HepG2 (cell line): ENCODE measurements around the gene CISD1. TPM values are rescaled to one million over a fixed set of nuclear protein-coding genes. Genes with fewer than 3 reads are reported as not detected.
A peak's percentile ranks its signal among the peaks of the same experiment; 100 is the strongest.

Source experiments
- BCLAF1 ChIP-seq: fragments of 450-650 bp; IDR thresholded peaks from 2 replicates; pipeline ENCODE4 v1.6.1; 2017; ENCODE audit warnings: mild to moderate bottlenecking
- BRCA1 ChIP-seq: sonication (generic); formaldehyde crosslinking; IDR thresholded peaks from 2 replicates; pipeline ENCODE4 v1.4.0; 2020; ENCODE audit warnings: missing genetic modification reagents
- DR1 ChIP-seq: sonication (generic); formaldehyde crosslinking; IDR thresholded peaks from 2 replicates; pipeline ENCODE4 v1.8.0; 2021; ENCODE audit warnings: mild to moderate bottlenecking, missing genetic modification reagents, inconsistent platforms
- ESRRA ChIP-seq: sonication (generic); formaldehyde crosslinking; IDR thresholded peaks from 2 replicates; pipeline ENCODE4 v1.5.1; 2020; ENCODE audit warnings: mild to moderate bottlenecking, low read depth, missing genetic modification reagents
- FOXA1 ChIP-seq, 2 experiments: fragments of 450-650 bp in 1 of 2; sonication (generic) in 1 of 2; formaldehyde crosslinking in 1 of 2; IDR thresholded peaks; 2 replicates each; pipeline versions ENCODE4 v1.4.0 to v1.6.1; 2016 to 2020; ENCODE audit warnings: missing genetic modification reagents in 1 of 2
- GPN1 ChIP-seq: sonication (generic); formaldehyde crosslinking; IDR thresholded peaks from 2 replicates; pipeline ENCODE4 v1.5.1; 2020; ENCODE audit warnings: missing genetic modification reagents, borderline replicate concordance
- KLF9 ChIP-seq: IDR thresholded peaks from 2 replicates; pipeline ENCODE4 v1.6.1; 2016; ENCODE audit warnings: low read depth
- RAD51 ChIP-seq: fragments of 450-650 bp; IDR thresholded peaks from 2 replicates; pipeline ENCODE4 v1.6.1; 2016; ENCODE audit warnings: borderline replicate concordance
- RNF2 ChIP-seq: fragments of 450-650 bp; conservative IDR thresholded peaks from 2 replicates; pipeline ENCODE4 v1.6.1; 2016; ENCODE audit warnings: low read depth
- SMC3 ChIP-seq: IDR thresholded peaks from 2 replicates; pipeline ENCODE4 v1.6.1; 2011; ENCODE audit warnings: low read length, improper control_type of control experiment
- SNAPC2 ChIP-seq: sonication (generic); formaldehyde crosslinking; IDR thresholded peaks from 2 replicates; pipeline ENCODE4 v1.8.1; 2022; ENCODE audit warnings: mild to moderate bottlenecking, missing genetic modification reagents
- ZNF18 ChIP-seq: sonication (generic); formaldehyde crosslinking; IDR thresholded peaks from 2 replicates; pipeline ENCODE4 v1.8.0; 2022; ENCODE audit warnings: mild to moderate bottlenecking, missing genetic modification reagents; ENCODE audit not compliant: insufficient replicate concordance
- ZNF180 ChIP-seq: sonication (generic); formaldehyde crosslinking; IDR thresholded peaks from 2 replicates; pipeline ENCODE4 v1.4.0; 2020; ENCODE audit warnings: low read depth, missing genetic modification reagents, borderline replicate concordance
- ZNF276 ChIP-seq: sonication (generic); formaldehyde crosslinking; IDR thresholded peaks from 2 replicates; pipeline ENCODE4 v1.4.0; 2020; ENCODE audit warnings: mild to moderate bottlenecking, low read depth, missing genetic modification reagents
- ZNF543 ChIP-seq: sonication (generic); formaldehyde crosslinking; IDR thresholded peaks from 2 replicates; pipeline ENCODE4 v1.4.0; 2020; ENCODE audit warnings: mild to moderate bottlenecking, missing genetic modification reagents
- ZNF550 ChIP-seq: sonication (generic); formaldehyde crosslinking; IDR thresholded peaks from 2 replicates; pipeline ENCODE4 v1.4.0; 2020; ENCODE audit warnings: mild to moderate bottlenecking, missing genetic modification reagents, borderline replicate concordance
- ZNF557 ChIP-seq: sonication (generic); formaldehyde crosslinking; IDR thresholded peaks from 2 replicates; pipeline ENCODE4 v1.4.0; 2020; ENCODE audit warnings: missing genetic modification reagents
- ZNF720 ChIP-seq: sonication (generic); formaldehyde crosslinking; IDR thresholded peaks from 2 replicates; pipeline ENCODE4 v1.4.0; 2020; ENCODE audit warnings: missing genetic modification reagents
- ZNF773 ChIP-seq: sonication (generic); formaldehyde crosslinking; IDR thresholded peaks from 2 replicates; pipeline ENCODE4 v1.4.0; 2020; ENCODE audit warnings: missing genetic modification reagents, borderline replicate concordance
- ZSCAN22 ChIP-seq: sonication (generic); formaldehyde crosslinking; IDR thresholded peaks from 2 replicates; pipeline ENCODE4 v1.4.0; 2020; ENCODE audit warnings: mild to moderate bottlenecking, missing genetic modification reagents
- polyA plus RNA-seq, 8 experiments: library from polyadenylated mRNA; depleted of rRNA in 3 of 8; stranded (reverse) in 7 of 8; unstranded in 1 of 8; fragments of >200 nt; fragmentation: Illumina TruSeq in 4 of 8; extraction: Trizol in 4 of 8; gene quantifications; 2 replicates each; pipeline versions ENCODE4 v1.2.1 to v1.2.3, GENCODE V29; 2011 to 2016; ENCODE audit warnings: low read depth in 4 of 8, missing spikeins in 1 of 8, mixed read lengths in 1 of 8; ENCODE audit not compliant: insufficient read depth in 1 of 8
- total RNA-seq, 5 experiments: library from RNA; depleted of rRNA; stranded (reverse); fragments of >200 nt; fragmentation: Illumina TruSeq; extraction: Trizol; gene quantifications; 2 replicates each; pipeline ENCODE4 v1.2.3, GENCODE V29; 2016; ENCODE audit warnings: low read depth in 1 of 5
- TF ChIP-seq, protein P1 (sequence below): sonication (generic); formaldehyde crosslinking; IDR thresholded peaks from 2 replicates; pipeline ENCODE4; 2020; ENCODE audit warnings: missing genetic modification reagents, mild to moderate bottlenecking, borderline replicate concordance

CISD1 gene
- total and polyA plus RNA-seq, 2 of the 13 experiments (the other 11 are each of a cell fraction or from before 2014, with no cell fraction given): 63.4 to 78.9 TPM

- TF ChIP-seq, protein P1, sequence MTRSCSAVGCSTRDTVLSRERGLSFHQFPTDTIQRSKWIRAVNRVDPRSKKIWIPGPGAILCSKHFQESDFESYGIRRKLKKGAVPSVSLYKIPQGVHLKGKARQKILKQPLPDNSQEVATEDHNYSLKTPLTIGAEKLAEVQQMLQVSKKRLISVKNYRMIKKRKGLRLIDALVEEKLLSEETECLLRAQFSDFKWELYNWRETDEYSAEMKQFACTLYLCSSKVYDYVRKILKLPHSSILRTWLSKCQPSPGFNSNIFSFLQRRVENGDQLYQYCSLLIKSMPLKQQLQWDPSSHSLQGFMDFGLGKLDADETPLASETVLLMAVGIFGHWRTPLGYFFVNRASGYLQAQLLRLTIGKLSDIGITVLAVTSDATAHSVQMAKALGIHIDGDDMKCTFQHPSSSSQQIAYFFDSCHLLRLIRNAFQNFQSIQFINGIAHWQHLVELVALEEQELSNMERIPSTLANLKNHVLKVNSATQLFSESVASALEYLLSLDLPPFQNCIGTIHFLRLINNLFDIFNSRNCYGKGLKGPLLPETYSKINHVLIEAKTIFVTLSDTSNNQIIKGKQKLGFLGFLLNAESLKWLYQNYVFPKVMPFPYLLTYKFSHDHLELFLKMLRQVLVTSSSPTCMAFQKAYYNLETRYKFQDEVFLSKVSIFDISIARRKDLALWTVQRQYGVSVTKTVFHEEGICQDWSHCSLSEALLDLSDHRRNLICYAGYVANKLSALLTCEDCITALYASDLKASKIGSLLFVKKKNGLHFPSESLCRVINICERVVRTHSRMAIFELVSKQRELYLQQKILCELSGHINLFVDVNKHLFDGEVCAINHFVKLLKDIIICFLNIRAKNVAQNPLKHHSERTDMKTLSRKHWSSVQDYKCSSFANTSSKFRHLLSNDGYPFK (CRISPR knock-in tag): no peak
- TF ChIP-seq DR1 (CRISPR knock-in tag) (no peak), ZNF550 (CRISPR knock-in tag) (no peak), SMC3 (no peak), BRCA1 (0 out of 2 replicates have a peak, but pooled peaks have one; percentile 29), ZNF276 (CRISPR knock-in tag) (peak; percentile 48; the same call in 1 of the 2 replicates), SNAPC2 (no peak), ZSCAN22 (CRISPR knock-in tag) (no peak), ZNF557 (CRISPR knock-in tag) (no peak), GPN1 (no peak), BCLAF1 (no peak), ZNF720 (CRISPR knock-in tag) (no peak), ZNF180 (no peak), ESRRA (CRISPR knock-in tag) (0 out of 2 replicates have a peak, but pooled peaks have one; percentile 2), FOXA1 (IDR thresholded peaks at IDR 0.05) (no peak), FOXA1 (CRISPR knock-in tag; IDR thresholded peaks at IDR 0.05) (no peak), RNF2 (no peak), KLF9 (CRISPR knock-in tag) (0 out of 2 replicates have a peak, but pooled peaks have one; percentile 22), RAD51 (no peak), ZNF543 (CRISPR knock-in tag) (no peak), ZNF18 (CRISPR knock-in tag) (no peak), ZNF773 (CRISPR knock-in tag) (no peak)
Measured at GRCh38 chr10:58266826-58267712, 1.9 kb upstream of the CISD1 start (continued).
